Stimulated activated naive CD4-positive, alpha-beta T cell (primary cell): ENCODE data around the gene TMEM164.

Source experiments
- DNase-seq, 6 experiments: peaks; one replicate each; lab custom pipeline; 2025; lab: John Stamatoyannopoulos, UW

TMEM164 gene

DNA sequence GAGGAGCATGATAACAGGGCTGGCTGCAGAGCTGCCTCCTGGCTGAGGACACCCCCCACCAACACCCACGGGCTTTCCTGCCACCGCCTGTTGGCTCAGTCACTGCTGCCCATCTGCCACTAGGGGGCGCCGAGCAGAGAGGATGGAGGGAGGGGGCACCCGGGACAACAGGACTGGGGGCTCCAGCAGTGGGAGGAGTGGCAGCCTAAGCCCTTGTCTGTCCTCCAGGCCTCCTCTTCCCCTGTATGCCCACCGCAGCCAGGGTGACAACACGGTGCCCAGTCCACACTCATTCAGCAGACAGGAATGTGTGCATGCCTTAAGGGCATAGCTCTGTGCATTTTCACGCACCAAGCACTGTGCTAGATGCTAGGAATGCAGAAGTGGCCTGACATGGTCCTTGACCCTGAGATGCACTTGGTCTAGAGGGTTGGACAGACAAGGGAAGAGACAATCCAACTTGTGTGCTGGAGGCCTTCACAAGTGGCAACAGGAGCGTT is 165.1 kb downstream of the TMEM164 start:
- DNase-seq: peak; percentile 1 to 40 (median 10)

DNA sequence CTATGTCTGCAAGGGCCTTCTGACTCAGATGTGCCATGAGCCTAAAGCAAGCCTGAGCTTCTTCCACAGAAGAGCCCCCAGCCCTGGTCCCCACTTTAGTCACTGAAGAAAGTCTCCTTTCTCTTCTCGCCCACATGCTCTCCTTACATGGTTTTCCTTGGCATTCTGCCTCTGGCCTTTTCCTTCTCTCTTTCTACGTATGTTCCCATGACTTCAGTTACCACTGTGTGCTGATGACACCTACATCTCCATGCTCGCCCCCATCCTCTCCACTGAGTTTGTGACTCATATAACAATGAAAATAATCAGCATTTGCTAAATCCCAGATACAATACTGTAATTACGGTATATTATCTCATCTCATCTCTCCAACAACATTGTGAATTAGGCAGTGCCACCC is 165.7 kb downstream of the TMEM164 start:
- DNase-seq: no peak

DNA sequence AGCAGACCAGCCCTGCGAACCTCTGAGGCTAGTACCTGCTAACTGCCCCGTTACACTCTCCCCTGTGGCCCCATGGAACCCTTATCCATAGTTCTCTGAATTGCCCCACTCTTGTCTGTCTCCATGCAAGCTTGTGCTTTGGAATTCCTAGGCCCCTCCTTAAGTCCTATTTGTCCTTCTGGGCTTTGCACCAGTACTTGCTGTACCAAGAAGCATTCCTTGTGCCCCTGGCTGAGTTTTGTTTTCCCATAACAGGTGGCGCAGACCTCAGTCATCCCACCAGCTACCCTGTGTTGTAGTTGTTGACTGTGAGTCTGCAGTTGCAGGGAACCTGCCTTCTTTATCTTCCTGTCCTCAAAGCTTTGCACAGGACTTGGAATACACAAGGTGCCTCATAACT is 167.1 kb downstream of the TMEM164 start:
- no peak for DNase-seq

DNA sequence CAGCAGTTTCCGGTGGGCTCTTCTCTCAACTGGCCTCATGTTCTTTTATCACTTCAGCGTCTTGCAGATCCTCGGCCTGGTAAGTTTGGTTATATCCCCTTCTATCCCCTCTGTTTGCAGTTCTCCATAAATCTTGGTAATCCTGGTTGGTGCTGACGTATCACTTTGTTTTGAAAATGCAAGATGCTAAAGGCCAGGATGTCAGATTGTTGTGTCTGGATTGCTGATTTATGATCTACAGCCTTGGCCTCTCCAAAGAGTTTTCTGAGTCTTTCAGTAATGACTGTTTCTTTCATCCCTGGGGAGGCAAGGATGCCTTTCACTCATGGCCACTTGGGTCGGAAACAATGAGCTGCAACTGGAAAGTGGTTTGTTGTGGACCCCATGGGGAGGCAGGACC is 168.5 kb downstream of the TMEM164 start:
- no peak for DNase-seq

DNA sequence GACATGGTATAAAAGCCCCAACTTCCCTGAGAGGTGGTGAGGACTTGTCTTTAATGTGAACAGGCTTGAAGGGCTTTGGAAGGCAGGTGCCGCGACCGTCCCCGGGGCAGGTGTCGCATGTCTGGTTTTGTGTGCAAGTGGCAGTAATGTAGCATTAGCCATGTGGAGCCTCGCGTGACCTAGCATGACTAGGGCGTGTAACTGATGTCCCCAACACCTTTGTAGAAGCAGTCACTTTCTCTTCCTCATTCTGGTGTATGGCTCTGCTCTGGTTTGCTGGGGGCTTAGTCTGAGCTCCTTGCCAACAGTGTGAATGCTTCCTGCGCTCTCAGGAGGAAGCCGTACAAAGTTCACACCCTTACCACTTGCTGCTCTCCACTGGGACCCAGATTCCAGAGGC is 169.3 kb downstream of the TMEM164 start:
- DNase-seq: no peak

DNA sequence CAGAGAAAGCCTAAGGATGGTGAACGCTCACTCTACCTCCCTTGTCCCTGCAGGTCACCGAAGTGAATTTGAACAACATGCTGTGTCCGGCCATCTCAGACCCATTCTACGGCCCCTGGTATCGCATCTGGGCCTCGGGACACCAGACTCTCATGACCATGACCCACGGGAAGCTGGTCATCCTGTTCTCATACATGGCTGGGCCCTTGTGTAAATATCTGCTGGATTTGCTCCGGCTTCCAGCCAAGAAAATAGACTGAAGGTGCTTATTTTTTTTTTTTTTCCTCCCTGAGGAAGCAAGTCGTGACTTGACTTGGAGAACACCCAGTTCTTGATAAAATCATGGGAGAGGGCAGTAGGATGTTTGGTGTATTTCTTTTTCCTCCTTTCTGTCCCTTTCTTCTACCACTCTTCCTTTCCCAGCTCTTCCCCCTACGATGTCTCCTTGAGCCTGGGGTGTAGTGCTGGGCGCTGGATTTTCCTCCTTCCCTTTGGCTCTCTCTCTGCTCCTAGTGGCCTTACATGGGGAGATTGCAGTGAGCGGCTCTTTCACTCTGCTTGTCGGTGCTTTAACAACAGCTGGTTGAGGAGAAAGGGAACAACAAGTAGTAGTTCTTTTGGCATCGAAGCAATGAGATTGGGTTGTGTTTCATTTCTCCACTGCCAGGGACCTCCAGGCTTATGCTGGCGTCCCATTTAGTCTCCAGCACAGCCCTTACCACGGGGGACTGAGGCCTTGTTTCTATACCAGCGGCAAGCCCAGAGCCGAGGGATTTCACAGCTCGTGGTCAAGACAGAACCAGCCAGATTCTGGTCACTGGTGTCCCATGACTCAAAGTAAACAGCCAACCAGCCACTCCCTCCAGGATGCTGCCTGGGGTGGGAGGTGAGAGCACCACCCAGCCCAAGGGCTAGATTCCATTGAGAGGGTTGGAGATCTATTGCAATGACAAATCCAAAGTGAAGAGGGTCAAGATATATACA is 170.6 kb downstream of the TMEM164 start:
- no peak for DNase-seq

DNA sequence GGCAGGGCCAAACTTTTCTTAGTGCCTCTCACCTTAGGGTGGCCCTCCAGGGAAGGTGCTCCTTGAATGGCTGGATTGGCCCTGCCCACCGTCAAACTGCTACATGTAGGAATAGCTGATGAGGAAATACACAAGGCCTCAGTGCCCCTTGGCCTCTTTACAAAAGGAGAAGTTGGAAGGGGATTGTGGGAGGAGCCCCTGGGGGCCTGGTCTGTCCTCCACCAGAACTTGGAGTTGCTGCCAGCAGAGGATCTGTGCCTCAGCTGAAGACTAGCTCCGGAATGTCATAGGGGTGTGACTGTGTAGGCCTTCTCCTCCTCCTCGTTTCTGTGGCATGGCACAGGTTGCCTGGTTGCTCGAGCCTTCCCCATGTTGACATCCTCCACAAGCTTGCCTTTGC is 172.2 kb downstream of the TMEM164 start:
- DNase-seq: no peak

DNA sequence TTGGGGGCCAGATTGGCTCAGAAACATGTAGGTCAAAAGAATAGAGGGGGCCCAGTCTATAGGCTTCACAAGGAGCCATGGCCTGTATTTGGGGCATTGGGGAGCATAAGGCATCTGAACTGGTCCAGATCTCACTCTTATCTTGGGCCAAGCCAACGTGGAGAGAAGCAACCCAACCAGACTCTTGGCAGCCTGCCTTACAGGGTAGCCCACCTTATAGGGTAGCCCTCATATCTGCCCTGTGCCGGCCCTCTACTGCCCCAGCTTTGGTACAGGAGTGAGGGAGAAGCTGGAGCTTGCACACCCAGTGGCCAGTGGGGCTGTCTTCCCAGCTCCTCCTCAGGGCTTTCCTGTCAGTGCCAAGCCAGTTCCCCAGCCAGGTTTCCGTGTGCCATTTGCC is 172.8 kb downstream of the TMEM164 start:
- DNase-seq: no peak

DNA sequence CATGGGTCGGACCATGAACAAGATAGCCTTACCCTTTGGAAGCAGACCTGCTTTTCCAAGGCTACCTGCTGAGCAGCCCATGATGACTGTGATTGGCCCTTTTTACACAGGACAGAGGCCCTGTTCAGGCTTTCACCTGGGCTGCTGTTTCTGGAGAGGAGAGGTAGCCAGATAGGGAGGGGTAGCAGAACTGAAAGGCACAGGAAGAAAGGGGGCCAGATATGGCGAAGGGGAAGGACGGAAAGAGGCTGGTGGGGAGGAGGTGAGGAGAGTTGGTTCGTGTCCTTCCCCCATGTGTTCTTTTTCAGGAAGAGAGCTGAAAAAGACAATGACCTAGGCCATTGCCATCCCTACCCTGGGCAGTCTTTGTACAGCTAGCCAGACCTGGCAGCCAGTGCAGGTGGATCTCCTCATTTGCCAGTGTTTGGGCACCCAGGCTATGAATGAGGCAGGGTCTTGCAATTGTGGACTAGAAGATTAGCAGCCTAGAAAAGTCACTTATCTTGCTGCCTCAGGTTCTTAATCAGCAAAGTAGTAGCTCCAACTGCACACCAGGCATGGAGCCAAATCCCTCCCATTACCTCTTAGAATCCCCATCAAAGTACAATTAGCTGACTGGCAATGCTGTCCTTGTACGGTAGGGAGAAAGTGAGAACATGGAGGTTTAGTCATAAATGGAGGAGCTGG is 175.4 kb downstream of the TMEM164 start:
- DNase-seq: no peak

DNA sequence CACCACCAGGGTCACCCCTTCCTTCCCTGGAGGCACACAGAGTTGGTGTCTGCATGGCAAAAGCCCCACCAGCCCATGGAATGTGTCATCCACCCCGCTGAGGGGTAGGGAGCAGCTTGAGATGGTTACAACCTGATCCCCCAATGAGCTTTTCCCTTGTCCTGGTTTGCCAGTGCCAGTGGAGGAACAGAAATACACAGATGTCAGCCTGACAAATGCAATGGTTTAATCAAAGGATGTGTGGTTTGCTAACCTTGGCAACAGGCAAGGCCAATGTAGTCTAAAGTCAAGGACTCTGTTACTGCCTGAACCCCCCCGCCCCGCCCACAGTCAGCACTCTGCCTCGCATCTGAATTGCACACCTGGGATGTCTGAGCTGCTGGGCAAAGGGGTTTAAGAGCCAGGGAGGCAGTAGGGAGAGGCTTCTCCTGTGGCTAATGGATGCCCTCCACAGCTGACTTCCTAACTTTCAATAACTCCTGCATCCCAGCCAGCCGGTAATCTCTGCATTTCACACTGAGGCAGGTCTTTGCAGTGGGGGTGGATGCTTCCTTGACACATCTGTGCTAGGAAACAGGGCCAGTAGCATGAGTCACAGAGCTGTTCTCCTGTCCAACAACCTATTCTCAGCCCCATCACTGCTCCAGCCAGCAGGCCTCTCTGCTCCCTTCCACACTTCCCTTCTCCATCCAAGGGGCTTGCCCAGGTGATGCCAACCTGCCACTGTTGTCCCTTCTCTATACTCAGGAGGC is 177.4 kb downstream of the TMEM164 start:
- no peak for DNase-seq

DNA sequence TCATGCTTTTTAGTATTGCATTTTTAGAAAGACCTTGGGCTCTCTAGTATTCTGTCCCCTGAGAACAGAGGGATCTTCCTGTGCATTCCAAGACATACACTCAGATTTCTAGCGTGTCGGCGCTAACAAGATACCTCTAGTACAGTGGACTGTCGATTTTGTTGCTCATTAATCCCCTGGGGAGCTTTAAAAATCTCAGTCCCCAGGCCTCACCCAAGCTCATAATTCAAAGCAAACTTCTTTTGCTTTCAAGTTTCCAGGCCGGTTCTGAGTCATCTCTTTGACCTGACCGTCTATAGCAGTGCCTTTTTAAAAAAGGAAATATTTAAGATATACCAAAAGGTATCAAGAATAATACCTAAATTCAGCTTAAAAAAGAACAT is 178.0 kb downstream of the TMEM164 start:
- DNase-seq: no peak

DNA sequence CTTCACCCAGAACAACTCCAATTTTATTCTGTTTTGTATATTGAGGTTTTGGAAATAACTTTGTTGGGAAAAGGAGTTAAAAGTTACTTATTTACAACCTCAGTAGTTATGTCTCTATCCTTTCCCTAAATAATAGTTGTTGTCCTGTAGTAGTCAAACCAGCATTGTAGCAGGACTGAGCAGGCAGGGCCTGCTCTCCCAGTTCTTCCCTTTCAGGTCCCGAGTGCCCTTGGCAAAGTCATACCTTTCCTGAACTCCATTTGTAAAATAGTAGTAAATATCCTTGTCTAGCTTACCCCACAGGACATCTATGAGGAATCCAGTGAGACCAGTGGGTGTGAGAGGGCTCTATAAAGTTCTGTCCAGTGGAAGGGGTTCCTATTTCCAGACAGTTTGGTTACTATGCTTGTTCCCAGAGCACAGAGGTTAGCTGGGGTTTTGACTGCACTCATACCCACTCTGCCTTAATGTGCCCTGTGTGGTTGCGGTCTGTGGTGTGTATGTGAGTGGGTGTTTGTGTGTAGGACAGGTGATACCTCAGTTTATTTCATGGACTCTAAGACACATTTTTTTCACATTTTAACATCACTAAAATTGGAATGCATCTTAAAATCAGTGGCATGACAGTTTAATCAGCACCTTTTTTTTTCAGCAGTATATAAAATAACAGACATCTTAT is 178.7 kb downstream of the TMEM164 start:
- no peak for DNase-seq

DNA sequence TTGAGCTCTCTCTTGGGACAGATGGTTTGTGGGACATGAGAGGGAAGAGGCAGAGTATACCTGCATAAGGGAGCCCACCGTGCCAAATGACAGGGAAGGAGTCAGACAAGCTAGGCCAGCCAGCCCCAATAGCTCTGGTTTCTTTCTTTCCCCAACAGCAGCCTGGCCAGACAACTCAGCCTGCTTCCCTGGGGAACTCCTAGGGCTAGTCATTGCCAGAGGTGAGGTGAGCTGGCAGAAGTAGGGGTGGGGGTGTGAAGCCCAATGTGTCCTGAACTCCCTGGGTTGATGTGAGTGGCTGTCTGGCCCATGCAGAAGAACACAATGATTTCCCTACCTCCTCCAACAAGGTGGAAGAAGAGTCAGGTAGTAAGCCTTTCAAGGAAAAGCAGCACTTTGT is 179.4 kb downstream of the TMEM164 start:
- no peak for DNase-seq

DNA sequence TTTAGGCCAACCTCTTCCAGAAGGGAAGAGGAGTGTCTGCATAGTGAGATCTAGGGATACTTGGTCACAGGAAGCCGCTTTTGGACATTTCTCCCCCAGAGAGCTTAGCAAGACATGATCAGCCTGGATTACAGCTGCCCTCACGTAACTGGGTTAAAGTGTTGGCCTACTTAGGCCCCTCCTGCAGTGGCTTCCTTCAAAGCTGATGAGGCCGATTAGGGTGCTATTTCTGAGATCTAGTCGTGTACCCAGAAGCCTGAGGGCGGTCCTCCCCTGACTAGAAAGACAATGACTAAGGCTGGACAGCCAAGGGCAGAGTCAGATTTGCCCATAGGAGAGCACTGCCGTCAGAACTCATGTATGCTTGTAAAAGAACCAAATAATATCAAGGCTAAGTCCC is 180.0 kb downstream of the TMEM164 start:
- DNase-seq: no peak

DNA sequence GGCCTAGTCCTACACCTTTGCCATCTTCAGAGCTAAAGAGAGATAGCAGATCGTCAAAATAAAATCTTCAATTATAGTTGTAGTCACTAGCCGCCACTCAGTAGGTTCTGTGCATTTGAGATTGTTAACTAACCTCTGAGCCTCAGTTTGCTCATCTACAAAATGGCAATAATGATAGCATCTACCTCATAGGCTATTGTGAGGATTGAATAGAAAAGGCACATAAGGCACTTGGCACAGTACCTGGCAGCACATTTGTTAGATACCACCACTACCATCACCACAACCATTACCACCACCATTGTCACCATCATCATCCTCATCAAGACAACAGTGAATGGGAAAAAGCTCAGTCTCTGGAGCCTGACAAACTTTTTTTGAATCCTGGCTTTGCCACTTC is 180.4 kb downstream of the TMEM164 start:
- DNase-seq: no peak

DNA sequence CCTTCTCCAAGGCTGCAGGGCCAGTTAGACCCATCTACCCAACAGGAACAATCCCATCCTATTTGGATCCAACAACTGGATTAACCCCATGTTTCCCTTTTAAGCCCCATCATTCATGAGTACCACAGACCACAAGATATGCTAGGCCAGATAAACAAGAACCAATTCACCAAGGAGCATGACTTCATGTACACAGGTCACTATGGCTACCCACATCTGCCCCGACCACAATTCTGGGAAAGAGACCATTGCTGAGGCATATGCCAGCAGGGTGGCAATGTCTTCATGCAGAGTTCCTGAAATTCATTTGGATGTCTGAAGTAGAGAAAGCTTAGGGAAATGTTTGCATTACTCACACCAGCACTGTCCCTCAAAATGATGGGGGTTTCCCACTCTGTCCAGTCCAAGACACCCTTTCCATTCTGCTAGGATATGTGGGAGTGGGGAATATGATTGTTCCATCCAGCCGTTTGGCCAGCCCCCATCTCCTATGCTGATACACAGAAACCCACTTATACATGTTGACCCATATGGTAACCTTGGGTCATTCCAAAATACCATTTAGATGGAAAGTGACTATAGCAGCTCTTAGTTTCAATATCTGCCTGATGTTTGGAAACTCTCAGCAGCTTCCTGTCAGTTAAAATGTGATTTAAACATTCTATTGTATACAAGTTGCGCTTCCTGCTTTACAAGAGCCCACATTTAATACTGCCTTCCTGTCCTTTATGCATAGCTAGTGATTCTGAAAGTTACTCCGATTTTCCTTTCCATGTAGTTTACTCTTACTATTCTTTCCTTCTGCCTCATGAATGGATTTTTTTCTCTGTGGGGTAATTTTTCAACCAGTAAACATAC is 186.0 kb downstream of the TMEM164 start:
- DNase-seq: no peak

DNA sequence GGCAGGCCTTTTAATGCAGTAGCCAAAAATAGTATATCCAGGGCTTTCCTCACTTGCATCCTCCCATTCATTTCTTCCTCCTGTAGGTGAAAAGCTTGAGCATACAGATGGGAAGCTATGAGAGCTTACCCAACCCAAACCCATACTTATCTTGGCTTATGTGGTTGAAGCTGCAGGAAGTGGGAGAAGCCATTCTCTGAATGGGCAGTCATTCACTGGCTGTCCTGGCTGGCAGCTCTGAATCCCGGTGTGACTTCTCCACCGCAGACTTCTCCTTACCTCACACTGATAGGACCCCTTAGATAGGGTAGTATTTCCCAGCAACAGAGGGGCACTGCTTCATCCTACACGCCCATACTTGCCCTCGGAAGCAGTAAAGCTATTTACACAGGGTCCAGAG is 189.6 kb downstream of the TMEM164 start:
- no peak for DNase-seq

DNA sequence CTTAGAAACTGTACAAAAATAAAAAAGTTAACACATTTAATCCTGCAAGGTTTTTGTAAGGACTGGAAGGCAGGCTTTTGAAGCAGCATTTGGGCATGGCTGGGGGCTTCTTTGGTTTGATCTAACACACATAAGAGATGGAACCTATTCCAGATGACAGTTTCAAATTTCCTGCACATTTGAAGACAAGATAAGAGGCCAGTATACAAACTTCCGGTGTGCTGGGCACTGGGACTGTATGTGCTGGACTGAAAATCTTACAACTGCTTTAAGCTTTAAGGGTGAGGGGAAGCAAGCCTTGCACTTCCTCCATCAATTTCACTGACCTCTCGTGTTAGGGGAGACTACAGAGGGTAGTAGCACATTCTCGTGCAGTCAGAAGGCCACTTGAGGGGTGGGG is 192.1 kb downstream of the TMEM164 start:
- no peak for DNase-seq

DNA sequence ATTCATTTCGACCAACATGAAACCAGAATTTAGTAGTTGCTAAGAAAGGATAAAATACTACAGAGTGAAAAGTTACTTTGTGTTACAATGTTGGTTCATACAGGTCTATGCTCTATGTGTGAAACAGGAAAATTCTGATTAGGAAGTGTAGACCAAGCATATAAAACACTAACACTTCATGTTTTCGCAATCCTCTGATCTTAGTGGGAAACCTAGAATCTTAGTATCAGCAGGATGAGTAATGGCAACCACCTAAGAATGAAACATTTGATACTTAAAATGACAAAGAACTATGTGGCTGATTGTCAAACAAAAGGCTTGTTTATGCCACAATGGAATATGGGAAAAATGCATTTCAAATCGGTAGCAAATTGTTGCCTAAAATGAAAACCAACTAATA is 198.9 kb downstream of the TMEM164 start:
- no peak for DNase-seq

DNA sequence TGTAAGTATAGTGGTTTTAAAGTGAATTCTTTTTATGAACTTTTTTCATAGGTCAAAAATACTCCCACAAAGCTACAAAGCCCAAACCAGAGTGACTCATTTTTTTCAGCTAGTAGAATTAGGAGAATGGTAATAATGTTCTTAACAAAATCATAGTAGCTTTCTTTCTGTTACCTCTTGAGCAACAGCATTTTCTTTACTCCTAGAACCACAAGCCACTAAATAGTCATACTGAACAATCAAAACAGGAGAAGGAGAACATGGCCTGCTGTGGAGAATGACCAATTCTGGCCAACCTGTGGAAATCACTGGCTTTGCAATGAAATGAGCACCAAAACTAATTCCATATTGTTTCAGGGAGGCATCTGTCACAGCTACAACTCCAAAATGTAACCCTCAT is 202.1 kb downstream of the TMEM164 start:
- no peak for DNase-seq

DNA sequence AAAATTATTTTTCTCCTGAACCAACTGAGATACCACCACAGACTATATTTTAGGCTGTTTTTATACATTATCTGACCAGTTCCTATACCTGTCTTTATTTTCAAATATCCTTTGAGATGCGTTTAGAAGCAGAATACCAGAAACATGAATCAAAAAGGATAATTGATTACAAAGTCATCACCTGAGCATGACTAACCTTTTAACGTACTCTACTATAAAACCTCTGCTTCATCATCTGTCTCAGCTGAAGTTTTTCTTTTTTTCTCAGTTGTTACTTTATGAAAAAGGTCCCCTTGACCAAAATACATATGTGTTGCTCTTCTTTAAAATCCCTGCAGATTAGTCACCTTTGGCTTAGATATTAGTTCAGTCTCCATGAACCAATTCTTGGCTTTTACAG is 205.2 kb downstream of the TMEM164 start:
- DNase-seq: no peak
